ENCODE data around the gene DUSP18.

- TF ChIP-seq YY1 (IDR thresholded peaks at IDR 0.05; ENCODE audit: insufficient read depth, insufficient read length), result no peak
- TF ChIP-seq SUZ12 (IDR thresholded peaks at IDR 0.05; ENCODE audit: extremely low read depth, insufficient read depth, insufficient read length), result no peak
Measured at GRCh38 chr22:30665786-30666185, 1.9 kb downstream of the DUSP18 start.
